ENCODE data around the gene CCDC126.

DNA sequence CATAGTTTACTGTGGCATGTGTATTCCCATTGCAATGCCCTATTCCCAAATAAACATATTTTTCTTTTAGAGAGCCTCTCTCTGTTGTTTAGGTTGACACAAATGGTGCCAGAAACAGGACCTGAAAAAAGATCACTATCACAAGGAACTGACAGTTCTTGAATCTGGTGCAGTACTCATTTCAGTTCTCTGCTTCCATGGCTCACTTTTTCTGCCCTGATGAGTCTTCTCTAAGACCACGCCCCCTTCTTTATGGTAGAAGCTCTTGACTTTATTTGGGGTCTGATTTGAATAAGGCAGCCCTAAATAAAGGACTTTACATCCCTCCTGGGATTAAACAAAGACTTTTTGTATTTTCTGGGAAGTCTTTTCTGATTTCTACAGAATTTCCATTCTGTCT, 3.5 kb upstream of the CCDC126 start:
- TF ChIP-seq, protein P1, sequence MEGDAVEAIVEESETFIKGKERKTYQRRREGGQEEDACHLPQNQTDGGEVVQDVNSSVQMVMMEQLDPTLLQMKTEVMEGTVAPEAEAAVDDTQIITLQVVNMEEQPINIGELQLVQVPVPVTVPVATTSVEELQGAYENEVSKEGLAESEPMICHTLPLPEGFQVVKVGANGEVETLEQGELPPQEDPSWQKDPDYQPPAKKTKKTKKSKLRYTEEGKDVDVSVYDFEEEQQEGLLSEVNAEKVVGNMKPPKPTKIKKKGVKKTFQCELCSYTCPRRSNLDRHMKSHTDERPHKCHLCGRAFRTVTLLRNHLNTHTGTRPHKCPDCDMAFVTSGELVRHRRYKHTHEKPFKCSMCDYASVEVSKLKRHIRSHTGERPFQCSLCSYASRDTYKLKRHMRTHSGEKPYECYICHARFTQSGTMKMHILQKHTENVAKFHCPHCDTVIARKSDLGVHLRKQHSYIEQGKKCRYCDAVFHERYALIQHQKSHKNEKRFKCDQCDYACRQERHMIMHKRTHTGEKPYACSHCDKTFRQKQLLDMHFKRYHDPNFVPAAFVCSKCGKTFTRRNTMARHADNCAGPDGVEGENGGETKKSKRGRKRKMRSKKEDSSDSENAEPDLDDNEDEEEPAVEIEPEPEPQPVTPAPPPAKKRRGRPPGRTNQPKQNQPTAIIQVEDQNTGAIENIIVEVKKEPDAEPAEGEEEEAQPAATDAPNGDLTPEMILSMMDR (conservative IDR thresholded peaks at IDR 0.05; ENCODE audit: low read depth in 2 of 2): no peak
- TF ChIP-seq, protein P2, sequence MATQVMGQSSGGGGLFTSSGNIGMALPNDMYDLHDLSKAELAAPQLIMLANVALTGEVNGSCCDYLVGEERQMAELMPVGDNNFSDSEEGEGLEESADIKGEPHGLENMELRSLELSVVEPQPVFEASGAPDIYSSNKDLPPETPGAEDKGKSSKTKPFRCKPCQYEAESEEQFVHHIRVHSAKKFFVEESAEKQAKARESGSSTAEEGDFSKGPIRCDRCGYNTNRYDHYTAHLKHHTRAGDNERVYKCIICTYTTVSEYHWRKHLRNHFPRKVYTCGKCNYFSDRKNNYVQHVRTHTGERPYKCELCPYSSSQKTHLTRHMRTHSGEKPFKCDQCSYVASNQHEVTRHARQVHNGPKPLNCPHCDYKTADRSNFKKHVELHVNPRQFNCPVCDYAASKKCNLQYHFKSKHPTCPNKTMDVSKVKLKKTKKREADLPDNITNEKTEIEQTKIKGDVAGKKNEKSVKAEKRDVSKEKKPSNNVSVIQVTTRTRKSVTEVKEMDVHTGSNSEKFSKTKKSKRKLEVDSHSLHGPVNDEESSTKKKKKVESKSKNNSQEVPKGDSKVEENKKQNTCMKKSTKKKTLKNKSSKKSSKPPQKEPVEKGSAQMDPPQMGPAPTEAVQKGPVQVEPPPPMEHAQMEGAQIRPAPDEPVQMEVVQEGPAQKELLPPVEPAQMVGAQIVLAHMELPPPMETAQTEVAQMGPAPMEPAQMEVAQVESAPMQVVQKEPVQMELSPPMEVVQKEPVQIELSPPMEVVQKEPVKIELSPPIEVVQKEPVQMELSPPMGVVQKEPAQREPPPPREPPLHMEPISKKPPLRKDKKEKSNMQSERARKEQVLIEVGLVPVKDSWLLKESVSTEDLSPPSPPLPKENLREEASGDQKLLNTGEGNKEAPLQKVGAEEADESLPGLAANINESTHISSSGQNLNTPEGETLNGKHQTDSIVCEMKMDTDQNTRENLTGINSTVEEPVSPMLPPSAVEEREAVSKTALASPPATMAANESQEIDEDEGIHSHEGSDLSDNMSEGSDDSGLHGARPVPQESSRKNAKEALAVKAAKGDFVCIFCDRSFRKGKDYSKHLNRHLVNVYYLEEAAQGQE (IDR thresholded peaks at IDR 0.05; ENCODE audit: unreplicated experiment): no peak
- TF ChIP-seq EZH2 (IDR thresholded peaks at IDR 0.05; ENCODE audit: low read depth, unreplicated experiment): no peak
- no peak for TF ChIP-seq NANOG (IDR thresholded peaks at IDR 0.05; ENCODE audit: borderline replicate concordance)
- no peak for TF ChIP-seq POLR2AphosphoS5 (IDR thresholded peaks at IDR 0.05; ENCODE audit: low read depth)
- no peak for TF ChIP-seq CREB1 (CRISPR knock-in tag; IDR thresholded peaks at IDR 0.05; ENCODE audit: low read depth)
- no peak for TF ChIP-seq JUNB (IDR thresholded peaks at IDR 0.05; ENCODE audit: unreplicated experiment)
